Measurements from ENCODE around the gene SSR1.

DNA sequence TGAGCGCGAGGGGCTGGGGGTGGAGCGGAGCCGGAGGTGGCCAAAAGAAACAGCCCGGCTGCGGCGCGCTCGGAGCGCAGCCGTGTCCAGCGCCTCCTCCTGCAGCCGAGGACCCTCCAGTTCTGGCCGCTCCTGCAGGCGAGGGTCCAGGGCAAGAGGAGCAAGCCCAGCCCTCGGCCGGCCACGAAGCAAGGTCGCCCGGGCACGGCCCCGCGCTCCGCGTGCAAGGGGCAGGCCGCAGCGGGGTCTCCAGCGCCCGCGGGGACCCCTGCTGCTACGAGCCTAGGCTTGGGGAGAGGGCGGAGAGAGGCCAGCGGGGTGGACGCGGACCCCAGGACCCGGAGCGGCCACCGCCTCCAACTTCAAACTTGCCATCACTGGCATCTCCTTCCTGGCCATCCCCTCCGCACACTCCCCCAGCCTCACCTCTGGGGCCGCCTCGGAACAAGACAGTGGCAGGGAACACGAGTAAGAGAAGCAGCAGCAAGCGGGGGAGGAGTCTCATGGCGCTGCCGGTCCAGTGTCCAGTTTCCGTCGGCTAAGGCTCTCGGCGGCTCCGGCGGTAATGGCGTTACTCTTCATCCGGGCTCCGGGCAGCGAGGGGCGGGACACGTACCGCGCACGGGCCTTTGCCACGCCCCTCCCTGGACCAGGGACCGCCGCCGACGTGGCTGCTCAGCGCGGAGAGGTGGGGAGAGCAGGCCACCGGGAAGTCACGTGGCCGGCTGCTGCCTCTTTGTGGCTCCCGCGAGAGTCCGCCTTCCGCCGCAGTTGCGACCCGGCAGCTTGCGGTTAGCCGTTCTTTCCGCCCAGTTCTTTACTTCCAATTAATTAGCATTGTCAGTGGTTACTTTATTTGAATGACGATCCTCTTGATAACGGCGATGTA, at the start of gene SSR1:
- TF ChIP-seq ZNF274 (IDR thresholded peaks at IDR 0.05; ENCODE audit: low read depth, low read length) (no peak), SUZ12 (IDR thresholded peaks at IDR 0.05; ENCODE audit: extremely low read depth, insufficient read depth, insufficient read length) (no peak), YY1 (IDR thresholded peaks at IDR 0.05; ENCODE audit: insufficient read depth, insufficient read length) (peak; percentile 41)
